GM12801 (cell line): ENCODE measurements around the gene ABCD4.

Experiments
- TF ChIP-seq, protein P1 (sequence below): IDR thresholded peaks from one replicate; pipeline ENCODE4 v1.5.1; 2011; ENCODE audit warnings: control low read depth; ENCODE audit not compliant: insufficient read length; ENCODE audit errors: extremely low read depth

ABCD4 gene

DNA sequence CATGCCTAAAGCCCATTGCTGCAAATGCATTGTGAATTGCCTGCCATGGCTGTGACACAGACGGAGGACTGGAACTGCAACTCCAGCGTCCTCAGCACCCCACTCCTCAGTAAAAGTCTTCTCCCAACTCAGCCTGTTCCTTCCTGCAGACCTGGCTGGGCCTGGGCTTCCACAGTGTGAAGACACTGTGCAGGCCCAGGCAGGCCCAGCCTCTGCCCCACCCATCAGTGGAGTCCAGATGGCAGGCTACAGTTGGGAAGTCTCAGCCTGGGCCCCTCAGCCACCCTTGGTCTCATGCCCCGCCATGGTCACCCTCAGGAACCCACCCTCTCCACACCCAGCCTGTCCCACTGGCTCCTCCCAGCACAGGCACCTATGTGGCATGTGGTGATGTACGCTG, 41.4 kb downstream of the ABCD4 start:
- TF ChIP-seq, protein P1, sequence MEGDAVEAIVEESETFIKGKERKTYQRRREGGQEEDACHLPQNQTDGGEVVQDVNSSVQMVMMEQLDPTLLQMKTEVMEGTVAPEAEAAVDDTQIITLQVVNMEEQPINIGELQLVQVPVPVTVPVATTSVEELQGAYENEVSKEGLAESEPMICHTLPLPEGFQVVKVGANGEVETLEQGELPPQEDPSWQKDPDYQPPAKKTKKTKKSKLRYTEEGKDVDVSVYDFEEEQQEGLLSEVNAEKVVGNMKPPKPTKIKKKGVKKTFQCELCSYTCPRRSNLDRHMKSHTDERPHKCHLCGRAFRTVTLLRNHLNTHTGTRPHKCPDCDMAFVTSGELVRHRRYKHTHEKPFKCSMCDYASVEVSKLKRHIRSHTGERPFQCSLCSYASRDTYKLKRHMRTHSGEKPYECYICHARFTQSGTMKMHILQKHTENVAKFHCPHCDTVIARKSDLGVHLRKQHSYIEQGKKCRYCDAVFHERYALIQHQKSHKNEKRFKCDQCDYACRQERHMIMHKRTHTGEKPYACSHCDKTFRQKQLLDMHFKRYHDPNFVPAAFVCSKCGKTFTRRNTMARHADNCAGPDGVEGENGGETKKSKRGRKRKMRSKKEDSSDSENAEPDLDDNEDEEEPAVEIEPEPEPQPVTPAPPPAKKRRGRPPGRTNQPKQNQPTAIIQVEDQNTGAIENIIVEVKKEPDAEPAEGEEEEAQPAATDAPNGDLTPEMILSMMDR: no peak

DNA sequence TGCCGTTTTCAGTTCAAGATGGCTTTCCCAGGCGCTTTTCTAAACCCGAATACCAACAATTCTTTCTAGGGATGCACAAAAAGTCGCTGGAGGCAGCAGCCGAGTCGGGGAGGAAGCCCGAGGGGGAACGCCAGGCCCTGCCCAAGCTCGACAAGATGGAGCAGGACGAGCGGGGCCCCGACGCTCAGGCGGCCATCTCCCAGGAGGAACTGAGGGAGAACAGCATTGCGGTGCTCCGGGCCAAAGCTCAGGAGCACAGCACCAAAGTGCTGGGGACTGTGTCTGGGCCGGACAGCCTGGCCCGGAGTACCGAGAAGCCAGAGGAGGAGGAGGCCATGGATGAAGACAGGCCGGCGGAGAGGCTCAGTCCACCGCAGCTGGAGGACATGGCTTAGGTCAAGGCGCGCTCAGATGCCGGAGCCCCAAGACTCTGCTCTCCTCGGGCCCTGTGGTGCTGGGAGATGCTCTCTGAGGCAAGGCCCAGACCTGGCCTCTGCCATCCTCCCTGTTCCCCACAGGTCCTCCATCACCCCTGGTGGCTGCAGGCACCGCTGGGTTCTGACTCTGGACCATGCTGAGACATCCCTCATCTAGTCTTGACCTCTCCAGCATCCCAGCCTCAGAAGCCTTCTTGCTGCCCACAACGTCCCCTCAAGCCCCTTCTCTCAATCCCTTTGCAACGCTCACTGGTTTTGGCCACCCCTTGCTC, 42.1 kb downstream of the ABCD4 start:
- TF ChIP-seq, protein P1: no peak

DNA sequence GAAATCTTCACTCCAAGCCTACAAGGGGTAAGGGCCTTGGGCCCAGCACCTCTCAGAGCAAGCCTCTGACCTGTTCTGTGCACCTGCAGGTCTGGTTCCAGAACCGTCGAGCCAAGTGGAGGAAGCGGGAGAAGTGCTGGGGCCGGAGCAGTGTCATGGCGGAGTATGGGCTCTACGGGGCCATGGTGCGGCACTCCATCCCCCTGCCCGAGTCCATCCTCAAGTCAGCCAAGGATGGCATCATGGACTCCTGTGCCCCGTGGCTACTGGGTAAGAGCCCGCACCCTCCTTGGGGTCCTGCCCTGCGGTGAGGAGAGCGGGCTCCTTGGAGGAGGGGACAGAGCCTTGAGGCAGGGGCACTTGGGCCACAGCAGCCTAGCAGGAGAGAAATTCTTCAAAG, 43.2 kb downstream of the ABCD4 start:
- TF ChIP-seq, protein P1: no peak

DNA sequence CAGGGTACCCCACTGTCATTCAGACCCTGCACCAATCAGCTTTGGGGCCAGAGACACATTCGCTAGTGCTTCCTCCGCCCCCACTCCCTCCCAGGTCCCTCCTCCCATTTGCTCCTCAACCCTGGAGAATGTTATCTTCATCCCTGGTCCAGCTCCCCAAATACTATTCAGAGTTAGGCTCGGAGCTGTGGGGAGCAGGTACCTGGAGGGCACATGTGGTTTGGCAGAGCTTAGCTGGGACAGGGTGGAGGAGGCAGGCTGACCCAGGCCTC, 44.0 kb downstream of the ABCD4 start:
- TF ChIP-seq, protein P1: no peak

DNA sequence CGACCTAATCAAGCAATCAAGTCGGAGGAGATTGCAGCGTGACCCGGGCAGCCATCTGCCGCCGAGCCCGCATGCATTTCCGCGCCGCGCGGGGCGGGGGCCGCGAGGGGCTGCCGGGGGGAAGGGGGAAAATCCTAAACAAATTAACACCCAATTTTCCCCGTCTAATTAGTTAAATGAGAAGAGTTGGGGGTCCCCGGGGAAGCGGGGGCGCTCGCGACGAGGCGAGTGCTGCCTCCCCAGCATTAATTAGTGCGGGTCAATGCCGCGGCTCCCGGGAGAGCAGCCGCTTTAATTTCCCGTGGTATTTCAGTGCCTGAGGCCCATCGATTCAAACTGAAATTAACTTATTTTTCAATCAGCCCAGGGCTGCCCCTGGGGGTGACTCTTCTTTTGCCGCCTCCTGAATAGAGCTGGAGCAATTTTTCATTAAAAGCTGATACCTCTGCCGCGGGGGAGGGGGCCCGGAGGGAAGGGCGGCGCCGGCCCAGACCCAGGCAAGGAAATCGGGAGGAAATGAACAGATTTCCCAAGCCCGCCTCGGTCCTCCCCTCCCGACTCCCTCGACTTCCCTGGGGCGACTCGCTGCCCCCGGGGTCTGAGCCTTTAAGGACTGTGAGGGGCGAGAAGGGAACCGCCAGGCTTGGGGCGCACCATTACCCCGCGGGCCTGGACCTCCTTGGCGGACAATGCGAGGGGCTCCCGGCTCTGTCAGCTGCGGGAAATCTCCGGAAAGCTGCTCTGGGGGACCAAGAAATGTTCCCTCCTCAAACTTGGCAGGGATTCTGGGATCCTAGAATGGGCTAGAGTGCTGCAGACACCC, 44.6 kb downstream of the ABCD4 start:
- TF ChIP-seq, protein P1: no peak

DNA sequence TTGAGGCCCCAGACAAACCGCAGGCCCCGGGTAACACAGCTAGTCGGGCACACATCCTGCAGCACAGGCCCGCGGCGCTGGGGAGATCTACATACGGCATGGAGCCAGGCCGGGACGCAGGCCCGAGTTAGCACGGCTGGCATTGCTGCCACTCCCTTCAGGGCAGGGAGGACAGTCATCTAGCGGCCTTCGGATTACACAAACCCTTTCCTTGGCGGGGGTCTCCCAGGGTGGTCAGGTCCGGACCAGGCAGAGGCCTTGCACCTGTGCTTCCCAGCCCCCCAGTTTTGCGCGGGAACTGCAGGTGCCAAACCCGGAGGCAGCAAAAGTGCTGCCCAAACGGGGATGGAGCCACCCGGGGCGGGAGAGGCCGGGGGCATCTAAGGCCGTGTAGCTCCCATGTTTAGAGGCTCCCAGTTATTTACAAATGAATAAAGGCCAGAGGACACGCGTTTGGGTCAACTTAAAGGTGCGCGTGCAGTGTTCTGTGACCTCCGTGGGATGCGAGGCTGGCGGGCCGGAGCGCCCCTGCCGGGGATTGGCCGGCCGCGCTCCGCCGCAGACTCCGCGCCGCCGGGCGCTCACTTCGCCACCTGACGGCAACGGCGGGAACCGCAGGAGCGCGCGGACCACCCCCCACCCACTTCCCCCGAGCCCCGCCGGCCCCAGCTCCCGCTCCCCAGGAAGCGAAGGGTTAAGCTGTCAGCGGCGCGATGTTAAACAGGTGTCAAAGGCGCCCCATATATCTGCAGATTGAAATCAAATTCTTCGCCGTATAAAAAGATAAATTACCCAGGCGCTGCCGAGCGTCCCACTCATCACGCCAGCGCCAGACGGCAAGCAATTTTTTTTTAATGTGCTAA, 45.4 kb downstream of the ABCD4 start:
- TF ChIP-seq, protein P1: no peak

DNA sequence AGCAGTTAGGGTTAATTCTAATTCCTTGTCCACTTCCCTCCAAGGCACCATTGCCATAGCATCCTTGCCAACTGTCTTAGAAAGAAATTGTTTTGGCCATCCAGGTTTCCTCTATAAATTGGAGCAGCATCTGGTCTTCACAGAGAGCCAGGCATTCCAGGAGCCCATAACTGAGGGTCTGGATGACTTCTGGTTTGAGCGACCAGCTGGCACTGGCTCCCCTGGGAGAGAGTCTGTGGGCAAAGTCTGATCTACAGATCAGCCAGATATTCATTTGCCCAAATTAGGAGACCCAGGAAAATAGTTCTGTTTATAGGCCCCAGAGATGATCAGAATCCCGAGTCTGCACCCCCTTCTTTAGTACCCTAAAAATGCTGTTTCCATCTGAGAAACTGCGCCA, 47.5 kb downstream of the ABCD4 start:
- TF ChIP-seq, protein P1: no peak
